ENCODE measurements around the gene CBL.

The CBL gene

GRCh38 chr11:119263352-119263940 lies 57.3 kb downstream of the CBL start:
- no peak overlapping the region for H3K27ac ChIP-seq
- TF ChIP-seq CTCF (conservative IDR thresholded peaks at IDR 0.05), result no peak
- no peak for TF ChIP-seq ZFX (IDR thresholded peaks at IDR 0.05)

GRCh38 chr11:119266063-119266462 lies 59.9 kb downstream of the CBL start:
- TF ChIP-seq CTCF (conservative IDR thresholded peaks at IDR 0.05) (no peak), ZFX (IDR thresholded peaks at IDR 0.05) (no peak)
- no peak overlapping the region for H3K27ac ChIP-seq

DNA sequence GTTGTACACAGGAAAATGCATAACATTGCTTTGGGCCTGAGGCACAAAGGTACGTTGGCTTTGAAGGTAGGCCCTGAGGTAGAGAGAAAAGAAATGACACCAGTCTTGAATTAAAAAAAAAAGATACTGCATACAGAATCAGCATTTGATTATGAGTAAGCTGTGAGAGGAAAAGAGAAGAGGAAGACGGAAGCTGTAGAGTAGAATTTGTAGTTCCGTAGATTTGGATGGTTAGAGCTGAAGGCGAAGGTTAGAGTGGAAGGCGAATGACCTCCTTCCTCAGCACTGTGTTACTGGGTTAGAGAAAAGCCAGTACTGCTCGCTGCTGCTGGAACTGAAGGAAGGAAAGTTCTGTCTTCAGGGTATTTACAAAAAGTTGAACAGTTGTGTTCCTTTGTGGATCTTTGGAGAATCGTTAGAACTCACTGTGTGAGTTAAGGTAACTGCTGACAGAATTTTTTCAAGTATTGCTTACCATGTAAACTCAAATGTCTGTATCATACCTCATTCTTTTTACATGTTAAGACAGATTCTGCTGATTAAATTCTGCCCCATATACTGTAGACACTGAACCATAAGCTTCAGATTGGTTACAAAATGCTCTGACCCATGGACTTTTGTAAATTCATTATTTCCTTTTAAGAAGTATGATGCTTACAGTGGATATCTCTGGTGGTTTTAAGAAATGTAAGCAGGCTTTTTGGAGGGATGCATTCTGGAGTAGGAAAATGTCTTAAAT lies 60.5 kb downstream of the CBL start:
- TF ChIP-seq CTCF (conservative IDR thresholded peaks at IDR 0.05), result no peak
- TF ChIP-seq ZFX (IDR thresholded peaks at IDR 0.05), result no peak
- no peak overlapping the region for H3K27ac ChIP-seq

- no peak overlapping the region for H3K27ac ChIP-seq
- TF ChIP-seq CTCF (conservative IDR thresholded peaks at IDR 0.05) (no peak), ZFX (IDR thresholded peaks at IDR 0.05) (no peak)
Measured at GRCh38 chr11:119267645-119268044, 61.5 kb downstream of the CBL start.

GRCh38 chr11:119273721-119274120 lies 67.6 kb downstream of the CBL start:
- TF ChIP-seq ZFX (IDR thresholded peaks at IDR 0.05) (no peak), CTCF (conservative IDR thresholded peaks at IDR 0.05) (no peak)
- H3K27ac ChIP-seq, result no peak overlapping the region

- TF ChIP-seq ZFX (IDR thresholded peaks at IDR 0.05) (no peak), CTCF (conservative IDR thresholded peaks at IDR 0.05) (no peak)
- H3K27ac ChIP-seq, result no peak overlapping the region
Measured at GRCh38 chr11:119277660-119278059, 71.5 kb downstream of the CBL start.

DNA sequence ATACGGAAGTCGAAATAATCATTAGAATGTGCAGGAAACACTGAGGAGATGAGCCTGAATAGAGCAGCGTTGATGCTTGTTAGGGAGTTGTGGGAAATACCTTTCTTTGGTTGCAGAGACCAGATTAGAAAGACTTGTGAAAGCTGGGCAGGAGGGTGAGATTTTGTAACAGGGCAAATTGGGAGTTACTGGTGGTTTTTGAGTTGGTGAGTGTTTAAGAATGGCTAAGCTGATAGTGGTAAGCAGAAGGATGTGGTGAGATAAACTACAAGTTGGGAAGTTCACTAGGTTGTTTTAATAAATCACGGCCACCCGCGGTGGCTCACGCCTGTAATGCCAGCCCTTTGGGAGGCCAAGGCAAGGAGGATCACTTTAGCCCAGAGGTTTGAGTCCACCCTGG lies 76.4 kb downstream of the CBL start:
- no peak for TF ChIP-seq ZFX (IDR thresholded peaks at IDR 0.05)
- TF ChIP-seq CTCF (conservative IDR thresholded peaks at IDR 0.05), result no peak
- H3K27ac ChIP-seq, result no peak overlapping the region
